ENCODE results near the gene MAN1A1.

Gene MAN1A1

GRCh38 chr6:119145111-119145510 is 204.4 kb downstream of the MAN1A1 start:
- no peak for DNase-seq (ENCODE audit: low read depth)
- no peak overlapping the region for H3K4me3 ChIP-seq (ENCODE audit: low read length)
- TF ChIP-seq, protein P1, sequence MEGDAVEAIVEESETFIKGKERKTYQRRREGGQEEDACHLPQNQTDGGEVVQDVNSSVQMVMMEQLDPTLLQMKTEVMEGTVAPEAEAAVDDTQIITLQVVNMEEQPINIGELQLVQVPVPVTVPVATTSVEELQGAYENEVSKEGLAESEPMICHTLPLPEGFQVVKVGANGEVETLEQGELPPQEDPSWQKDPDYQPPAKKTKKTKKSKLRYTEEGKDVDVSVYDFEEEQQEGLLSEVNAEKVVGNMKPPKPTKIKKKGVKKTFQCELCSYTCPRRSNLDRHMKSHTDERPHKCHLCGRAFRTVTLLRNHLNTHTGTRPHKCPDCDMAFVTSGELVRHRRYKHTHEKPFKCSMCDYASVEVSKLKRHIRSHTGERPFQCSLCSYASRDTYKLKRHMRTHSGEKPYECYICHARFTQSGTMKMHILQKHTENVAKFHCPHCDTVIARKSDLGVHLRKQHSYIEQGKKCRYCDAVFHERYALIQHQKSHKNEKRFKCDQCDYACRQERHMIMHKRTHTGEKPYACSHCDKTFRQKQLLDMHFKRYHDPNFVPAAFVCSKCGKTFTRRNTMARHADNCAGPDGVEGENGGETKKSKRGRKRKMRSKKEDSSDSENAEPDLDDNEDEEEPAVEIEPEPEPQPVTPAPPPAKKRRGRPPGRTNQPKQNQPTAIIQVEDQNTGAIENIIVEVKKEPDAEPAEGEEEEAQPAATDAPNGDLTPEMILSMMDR (IDR thresholded peaks at IDR 0.05; ENCODE audit: insufficient read depth, low read depth, low read length, missing control alignments): no peak

DNA sequence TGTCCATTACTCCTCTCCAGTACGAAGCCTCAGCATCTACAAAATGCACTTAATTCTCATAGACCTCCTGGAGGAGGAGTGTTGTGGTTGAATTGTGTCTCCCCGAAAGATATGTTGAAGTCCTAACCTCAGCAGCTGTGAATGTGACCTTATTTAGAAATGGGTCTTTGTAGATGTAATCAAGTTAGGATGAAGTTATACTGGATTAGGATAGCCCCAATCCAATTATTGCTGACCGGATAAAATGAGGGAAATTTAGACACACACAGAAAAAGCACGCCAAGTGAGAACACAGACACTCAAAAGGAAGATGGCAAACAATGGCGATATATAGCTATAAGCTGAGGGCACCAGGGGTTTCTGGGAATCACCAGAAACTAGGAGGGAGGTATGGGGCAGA is 206.9 kb downstream of the MAN1A1 start:
- no peak for DNase-seq (ENCODE audit: low read depth)
- H3K4me3 ChIP-seq (ENCODE audit: low read length): no peak overlapping the region
- TF ChIP-seq, protein P1 (IDR thresholded peaks at IDR 0.05; ENCODE audit: insufficient read depth, low read depth, low read length, missing control alignments): no peak

DNA sequence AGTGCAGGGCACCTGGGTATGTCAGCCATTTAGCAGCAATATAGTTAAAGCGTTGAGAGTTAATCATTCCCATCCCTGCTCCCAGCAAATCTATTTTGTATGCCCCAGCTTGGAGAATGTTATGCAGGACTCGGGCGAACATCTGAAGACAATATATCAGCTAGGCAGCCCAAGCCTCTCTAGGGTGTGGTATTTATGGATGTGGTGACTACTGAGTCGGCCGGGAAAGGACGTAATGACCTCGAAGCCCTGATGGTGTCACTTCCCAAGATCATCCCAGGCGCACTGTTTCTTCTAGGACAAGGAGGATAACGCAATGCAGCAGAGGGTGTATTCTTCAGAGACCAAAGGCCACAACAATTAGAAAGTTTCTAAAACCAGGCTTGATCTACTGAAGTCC is 207.5 kb downstream of the MAN1A1 start:
- TF ChIP-seq, protein P1 (IDR thresholded peaks at IDR 0.05; ENCODE audit: insufficient read depth, low read depth, low read length, missing control alignments): no peak
- H3K4me3 ChIP-seq (ENCODE audit: low read length): no peak overlapping the region
- no peak for DNase-seq (ENCODE audit: low read depth)

DNA sequence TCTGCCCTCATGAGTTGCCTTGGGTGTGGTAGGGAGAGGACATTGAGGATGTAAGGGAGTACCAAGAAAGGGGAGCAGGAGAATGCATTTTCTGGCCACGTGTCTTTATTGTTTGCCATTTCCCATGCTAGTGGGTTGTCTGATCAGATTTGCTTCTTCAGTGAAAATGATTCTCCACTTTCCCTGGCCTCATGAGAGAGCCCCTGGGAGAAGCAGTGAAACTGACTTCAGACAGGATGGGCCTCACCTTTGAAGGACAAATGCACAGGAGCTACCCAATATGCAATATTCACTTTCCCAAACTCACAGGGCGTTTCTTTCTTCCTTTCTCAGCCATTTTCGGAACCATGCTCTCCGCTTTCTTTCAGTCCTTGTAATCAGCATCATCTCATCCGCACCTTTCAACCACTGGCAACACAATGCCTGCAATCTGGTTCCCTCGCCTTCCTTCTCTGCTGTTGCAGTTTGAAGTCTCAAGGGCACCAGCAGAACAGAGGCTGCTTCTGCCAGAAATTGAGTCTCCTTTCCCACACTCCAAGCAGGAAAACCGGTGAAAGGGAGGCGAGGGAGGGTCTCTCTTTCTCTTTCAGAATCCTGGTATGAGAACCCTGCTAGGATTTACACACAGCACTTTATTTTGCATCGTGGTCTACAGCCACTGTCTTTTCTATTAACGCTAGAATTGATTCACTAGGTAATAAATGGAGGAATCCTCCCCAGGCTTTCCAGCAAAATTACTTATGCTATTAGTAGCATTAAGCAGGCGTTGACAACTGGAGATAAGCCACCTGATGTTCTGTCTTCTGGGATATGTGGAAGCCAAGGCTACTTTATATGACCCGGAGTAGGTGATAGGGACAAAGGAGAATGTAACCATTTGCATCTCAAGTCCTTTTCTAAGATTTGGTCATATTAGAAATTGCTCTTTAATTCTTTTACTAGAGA is 209.1 kb downstream of the MAN1A1 start:
- TF ChIP-seq, protein P1 (IDR thresholded peaks at IDR 0.05; ENCODE audit: insufficient read depth, low read depth, low read length, missing control alignments): no peak
- no peak for DNase-seq (ENCODE audit: low read depth)
- no peak overlapping the region for H3K4me3 ChIP-seq (ENCODE audit: low read length)

DNA sequence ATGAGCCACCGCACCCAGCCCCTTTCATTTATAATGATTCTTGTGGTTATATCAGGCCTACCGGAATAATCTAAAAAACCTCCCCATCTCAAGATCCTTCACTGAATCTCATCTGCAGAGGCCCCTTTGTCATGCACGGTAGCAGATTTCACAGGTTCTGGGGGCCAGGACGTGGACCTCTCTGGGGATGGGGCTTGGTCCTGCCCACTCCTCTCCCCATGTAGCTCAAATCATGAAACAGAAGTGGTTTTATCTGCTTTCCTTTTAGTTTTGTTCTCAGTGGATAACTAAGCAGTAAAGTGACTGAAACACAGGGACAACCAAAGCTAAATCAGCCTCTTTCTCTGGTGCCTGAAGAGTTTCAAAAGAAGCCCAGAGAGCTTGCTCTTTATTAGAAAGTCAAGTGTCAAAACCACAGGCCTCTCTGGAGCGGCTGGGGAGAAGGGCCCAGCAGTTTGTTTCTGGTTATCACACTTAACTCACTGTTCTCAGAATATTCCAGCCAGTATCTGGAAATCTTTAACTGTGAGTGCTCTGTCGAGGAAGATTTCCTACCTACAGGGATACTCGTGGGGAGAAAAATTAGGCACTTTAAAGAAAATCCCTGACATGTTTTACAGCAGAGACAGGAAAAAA is 210.5 kb downstream of the MAN1A1 start:
- no peak overlapping the region for H3K4me3 ChIP-seq (ENCODE audit: low read length)
- DNase-seq (ENCODE audit: low read depth): no peak
- TF ChIP-seq, protein P1 (IDR thresholded peaks at IDR 0.05; ENCODE audit: insufficient read depth, low read depth, low read length, missing control alignments): no peak

DNA sequence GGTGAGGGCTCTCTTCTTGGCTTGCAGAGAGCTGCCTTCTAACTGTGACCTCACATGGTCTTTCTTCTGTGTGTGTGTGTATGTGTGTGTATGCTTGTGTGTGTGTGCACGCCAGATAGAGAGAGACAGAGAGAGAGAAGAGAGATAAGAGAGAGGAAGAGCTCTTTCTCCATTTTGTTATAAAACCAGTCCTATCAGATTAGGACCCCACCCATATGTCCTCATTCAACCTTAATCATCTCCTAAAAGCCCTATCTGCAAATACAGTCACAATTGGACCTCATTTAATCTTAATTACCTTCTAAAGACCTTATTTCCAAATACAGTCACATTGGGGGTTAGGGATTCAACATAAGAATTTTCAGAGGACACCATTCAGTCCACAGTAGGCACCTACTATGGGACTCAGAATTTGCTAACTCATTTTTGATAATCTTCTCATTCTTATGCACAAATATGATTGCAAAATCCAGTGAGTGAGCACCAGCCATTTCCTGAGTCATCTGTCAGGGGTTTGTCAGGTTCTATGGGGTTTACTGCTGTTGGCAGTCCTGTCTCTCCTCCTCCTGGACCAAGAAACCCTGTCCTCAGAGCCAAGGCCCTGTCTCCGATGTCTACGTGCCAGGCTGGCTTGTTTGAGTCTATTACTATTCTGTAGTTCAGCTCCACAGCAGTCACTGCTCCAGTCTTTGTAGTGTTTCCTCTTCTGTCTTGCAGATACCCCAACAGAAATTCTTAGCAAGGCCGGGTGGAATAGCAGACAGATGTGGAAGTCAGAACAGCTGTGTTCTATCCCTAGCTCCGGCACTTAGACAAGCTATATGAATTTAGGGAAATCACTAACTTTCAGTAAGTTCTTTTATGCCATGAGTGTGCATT is 212.1 kb downstream of the MAN1A1 start:
- DNase-seq (ENCODE audit: low read depth): peak; percentile 82
- TF ChIP-seq, protein P1 (IDR thresholded peaks at IDR 0.05; ENCODE audit: insufficient read depth, low read depth, low read length, missing control alignments): no peak
- H3K4me3 ChIP-seq (ENCODE audit: low read length): no peak overlapping the region
